ENCODE results near the gene INAFM1.
"Not testable (repeated sequence)": the region's sequence is repeated elsewhere in the genome, so short reads cannot be mapped to it uniquely, and the experiment has no call there.

INAFM1 gene

GRCh38 chr19:47241919-47242577 lies 32.6 kb upstream of the INAFM1 start:
- DNase-seq, result peak; percentile 39

GRCh38 chr19:47243364-47243775 lies 31.3 kb upstream of the INAFM1 start:
- no peak for DNase-seq

GRCh38 chr19:47243776-47244547 lies 30.7 kb upstream of the INAFM1 start:
- DNase-seq, result peak; percentile 94

- peak; percentile 85 for DNase-seq
Observed at GRCh38 chr19:47247308-47247990, 27.2 kb upstream of the INAFM1 start.

GRCh38 chr19:47253016-47253415 lies 21.7 kb upstream of the INAFM1 start:
- not testable (repeated sequence) for DNase-seq

GRCh38 chr19:47253467-47253881 lies 21.2 kb upstream of the INAFM1 start:
- DNase-seq, result no peak

GRCh38 chr19:47253970-47254369 lies 20.7 kb upstream of the INAFM1 start:
- no peak for DNase-seq

- peak; percentile 95 for DNase-seq
Observed at GRCh38 chr19:47255879-47256692, 18.6 kb upstream of the INAFM1 start, which contains the start of gene CCDC9. Gene CCDC9, plus strand, starts transcription at chr19:47256525. Its CDS starts 1,876 bp downstream, at chr19:47258401.

GRCh38 chr19:47256693-47257410 lies 17.8 kb upstream of the INAFM1 start:
- peak; percentile 99 for DNase-seq

GRCh38 chr19:47257411-47258169 lies 17.1 kb upstream of the INAFM1 start:
- DNase-seq, result no peak

- DNase-seq, result no peak
Observed at GRCh38 chr19:47258434-47258833, 16.3 kb upstream of the INAFM1 start.

GRCh38 chr19:47258895-47259555 lies 15.7 kb upstream of the INAFM1 start:
- no peak for DNase-seq

GRCh38 chr19:47260476-47260875 lies 14.2 kb upstream of the INAFM1 start:
- no peak for DNase-seq

GRCh38 chr19:47261946-47262793 lies 12.5 kb upstream of the INAFM1 start:
- not testable (repeated sequence) for DNase-seq

GRCh38 chr19:47264629-47265028 lies 10.1 kb upstream of the INAFM1 start:
- DNase-seq, result no peak

- no peak for DNase-seq
Observed at GRCh38 chr19:47266401-47266941, 8.2 kb upstream of the INAFM1 start.

GRCh38 chr19:47267350-47267759 lies 7.3 kb upstream of the INAFM1 start:
- DNase-seq, result no peak

- no peak for DNase-seq
Observed at GRCh38 chr19:47268028-47268427, 6.7 kb upstream of the INAFM1 start.

GRCh38 chr19:47269596-47269995 lies 5.1 kb upstream of the INAFM1 start:
- no peak for DNase-seq

Data from CD4-positive, alpha-beta T cell treated with Interleukin-17A for 1 hour (primary cell).